Liver (tissue), 9 donors: ENCODE data around the gene SCGB3A1. TPM values are rescaled to one million over a fixed set of nuclear protein-coding genes. Genes with fewer than 3 reads are reported as not detected.

Experiments used
- DNase-seq: peaks from one replicate; pipeline ENCODE4 v3.0.0-alpha.2; 2017; ENCODE audit warnings: low spot score
- H3K27ac ChIP-seq, 2 donors: one replicate each; pipeline ENCODE4 v1.7.0; 2013; ENCODE audit warnings: inconsistent platforms in 2 of 2, low read length in 2 of 2, control low read depth in 1 of 2, low read depth in 1 of 2, mild to moderate bottlenecking in 1 of 2
- H3K27me3 ChIP-seq, 4 donors: one replicate each; pipeline versions ENCODE4 v1.6.1 to v1.7.0; 2013; ENCODE audit warnings: low read length in 3 of 4, inconsistent platforms in 1 of 4, mild to moderate bottlenecking in 1 of 4, moderate library complexity in 1 of 4; ENCODE audit not compliant: control insufficient read depth in 4 of 4, insufficient read depth in 4 of 4
- H3K36me3 ChIP-seq, 4 donors: one replicate each; pipeline versions ENCODE4 v1.6.1 to v1.7.0; 2013; ENCODE audit warnings: low read length in 3 of 4, mild to moderate bottlenecking in 3 of 4, low read depth in 1 of 4, moderate library complexity in 1 of 4; ENCODE audit not compliant: control insufficient read depth in 4 of 4, insufficient read depth in 3 of 4
- H3K4me1 ChIP-seq, 4 donors: one replicate each; pipeline versions ENCODE4 v1.6.1 to v1.7.0; 2013; ENCODE audit warnings: low read length in 3 of 4, mild to moderate bottlenecking in 3 of 4, moderate library complexity in 1 of 4; ENCODE audit not compliant: control insufficient read depth in 4 of 4, insufficient read depth in 4 of 4
- H3K4me3 ChIP-seq, 3 donors: one replicate each; pipeline versions ENCODE4 v1.6.1 to v1.7.0; 2013; ENCODE audit warnings: low read length in 3 of 3, control low read depth in 1 of 3, low read depth in 1 of 3, mild to moderate bottlenecking in 1 of 3
- H3K9ac ChIP-seq, 2 donors: one replicate each; pipeline ENCODE4 v1.7.0; 2013; ENCODE audit warnings: low read length in 2 of 2, mild to moderate bottlenecking in 2 of 2, moderate library complexity in 2 of 2, control low read depth in 1 of 2, low read depth in 1 of 2
- H3K9me3 ChIP-seq, 4 donors: one replicate each; pipeline versions ENCODE4 v1.6.1 to v1.7.0; 2013; ENCODE audit warnings: low read length in 3 of 4; ENCODE audit not compliant: control insufficient read depth in 4 of 4
- EGR1 ChIP-seq, 2 donors: IDR thresholded peaks; 2 replicates each; pipeline ENCODE4 v1.6.1; 2016 to 2018; ENCODE audit warnings: antibody characterized with exemption in 2 of 2, low read depth in 2 of 2
- FOXA1 ChIP-seq: IDR thresholded peaks from 2 replicates; pipeline ENCODE4 v1.6.1; 2016; ENCODE audit warnings: antibody characterized with exemption
- FOXA2 ChIP-seq: IDR thresholded peaks from 2 replicates; pipeline ENCODE4 v1.6.1; 2016; ENCODE audit warnings: antibody characterized with exemption
- GABPA ChIP-seq, 2 donors: IDR thresholded peaks in 1 of 2; conservative IDR thresholded peaks in 1 of 2; 2 replicates each; pipeline ENCODE4 v1.6.1; 2016; ENCODE audit warnings: antibody characterized with exemption in 2 of 2, mild to moderate bottlenecking in 1 of 2, moderate library complexity in 1 of 2
- HNF4A ChIP-seq, 2 donors: conservative IDR thresholded peaks; 2 replicates each; pipeline ENCODE4 v1.6.1; 2016; ENCODE audit warnings: antibody characterized with exemption in 2 of 2, mild to moderate bottlenecking in 2 of 2
- HNF4G ChIP-seq: IDR thresholded peaks from 2 replicates; pipeline ENCODE4 v1.6.1; 2016; ENCODE audit warnings: antibody characterized with exemption
- JUND ChIP-seq, 2 donors: IDR thresholded peaks; 2 replicates each; pipeline ENCODE4 v1.6.1; 2016; ENCODE audit warnings: antibody characterized with exemption in 2 of 2
- NR2F2 ChIP-seq: IDR thresholded peaks from 2 replicates; pipeline ENCODE4 v1.6.1; 2016; ENCODE audit warnings: antibody characterized with exemption
- RAD21 ChIP-seq, 2 donors: IDR thresholded peaks; 2 replicates each; pipeline ENCODE4 v1.6.1; 2016; ENCODE audit warnings: antibody characterized with exemption in 2 of 2, mild to moderate bottlenecking in 2 of 2
- RXRA ChIP-seq, 2 donors: IDR thresholded peaks; 2 replicates each; pipeline ENCODE4 v1.6.1; 2017 to 2018; ENCODE audit warnings: antibody characterized with exemption in 2 of 2, mild to moderate bottlenecking in 1 of 2
- SP1 ChIP-seq: IDR thresholded peaks from 2 replicates; pipeline ENCODE4 v1.6.1; 2018; ENCODE audit warnings: antibody characterized with exemption, mild to moderate bottlenecking
- TAF1 ChIP-seq: conservative IDR thresholded peaks from 2 replicates; pipeline ENCODE4 v1.6.1; 2016; ENCODE audit warnings: antibody characterized with exemption, mild to moderate bottlenecking
- YY1 ChIP-seq: IDR thresholded peaks from 2 replicates; pipeline ENCODE4 v1.6.1; 2016; ENCODE audit warnings: antibody characterized with exemption, mild to moderate bottlenecking
- WGBS: extraction: QIAGEN DNeasy Blood & Tissue Kit; methylation state at CpG from one replicate; pipeline ENCODE4 v1.1.7; 2013; 5-methylcytosine and 5-hydroxymethylcytosine counted together
- polyA plus RNA-seq, 2 donors: library from polyadenylated mRNA; stranded (reverse) in 1 of 2; unstranded in 1 of 2; fragments of 200-250 nt in 1 of 2; fragments of >200 nt in 1 of 2; fragmentation: Nextera tagmentation in 1 of 2; extraction: Ambion mirVana in 1 of 2; gene quantifications; one replicate each; pipeline versions ENCODE4 v1.2.1 to v1.2.3, GENCODE V29; 2013 to 2015
- total RNA-seq, 2 donors: library from RNA; depleted of rRNA; stranded (reverse); fragments of >200 nt; gene quantifications; one replicate each; pipeline ENCODE4 v1.2.3, GENCODE V29; 2014
- TF ChIP-seq, protein P1 (sequence below): IDR thresholded peaks from 2 replicates; pipeline ENCODE4 v1.6.1; 2016; ENCODE audit warnings: antibody characterized with exemption
- TF ChIP-seq, protein P2 (sequence below): fragments of 150-350 bp; IDR thresholded peaks from 2 replicates; pipeline ENCODE4 v1.5.1; 2017; ENCODE audit warnings: improper control_type of control experiment, low read depth, low read length; ENCODE audit not compliant: missing input control
- TF ChIP-seq, protein P3 (sequence below): IDR thresholded peaks from 2 replicates; pipeline ENCODE4 v1.6.1; 2016; ENCODE audit warnings: antibody characterized with exemption
- TF ChIP-seq, protein P4 (sequence below): IDR thresholded peaks from 2 replicates; pipeline ENCODE4 v1.6.1; 2016; ENCODE audit warnings: antibody characterized with exemption
- TF ChIP-seq, protein P5 (sequence below): IDR thresholded peaks from 2 replicates; pipeline ENCODE4 v1.6.1; 2016; ENCODE audit warnings: antibody characterized with exemption, mild to moderate bottlenecking
- donor health status: healthy.
- donor health status: healthy.
- donor health status: healthy.
- donor health status: healthy.
- donor health status: healthy.

SCGB3A1 gene
- total and polyA plus RNA-seq, 4 donors: 1.5 TPM; not detected in 2

DNA sequence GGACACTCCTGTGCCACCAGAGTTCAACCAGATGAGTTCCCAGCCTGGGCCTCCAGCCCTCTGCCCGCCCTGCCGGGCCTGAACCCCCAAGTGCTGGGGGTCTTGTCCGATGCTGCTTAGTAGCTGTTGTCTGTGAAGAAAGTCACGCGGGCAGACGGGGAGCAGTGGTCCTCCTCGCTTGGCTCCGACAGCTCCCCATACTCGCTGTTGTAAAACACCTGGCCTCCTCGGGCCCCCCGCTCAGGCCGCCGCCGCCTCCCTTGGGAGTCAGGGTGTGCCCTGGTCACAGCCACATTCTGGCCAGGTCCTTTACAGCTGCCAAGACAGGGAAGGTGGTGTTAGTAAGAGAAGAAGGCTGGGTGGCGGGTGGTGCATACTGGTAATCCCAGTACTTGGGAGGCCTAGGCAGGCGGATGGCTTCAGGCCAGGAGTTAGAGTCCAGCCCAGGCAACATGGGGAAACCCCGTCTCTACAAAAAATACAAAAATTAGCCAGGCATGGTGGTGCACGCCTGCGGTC is 11.8 kb upstream of the SCGB3A1 start:
- no peaks in the 10 kb centered on the region for H3K9me3 ChIP-seq
- H3K27ac ChIP-seq: no peak overlapping the region
- no peaks in the 10 kb centered on the region for H3K36me3 ChIP-seq
- H3K4me1 ChIP-seq: no peaks in the 10 kb centered on the region
- no peak for DNase-seq
- WGBS: 93% methylated on average over 19 of the region's 19 CpGs
- no peak for TF ChIP-seq HNF4G
- TF ChIP-seq YY1: no peak
- TF ChIP-seq, protein P1, sequence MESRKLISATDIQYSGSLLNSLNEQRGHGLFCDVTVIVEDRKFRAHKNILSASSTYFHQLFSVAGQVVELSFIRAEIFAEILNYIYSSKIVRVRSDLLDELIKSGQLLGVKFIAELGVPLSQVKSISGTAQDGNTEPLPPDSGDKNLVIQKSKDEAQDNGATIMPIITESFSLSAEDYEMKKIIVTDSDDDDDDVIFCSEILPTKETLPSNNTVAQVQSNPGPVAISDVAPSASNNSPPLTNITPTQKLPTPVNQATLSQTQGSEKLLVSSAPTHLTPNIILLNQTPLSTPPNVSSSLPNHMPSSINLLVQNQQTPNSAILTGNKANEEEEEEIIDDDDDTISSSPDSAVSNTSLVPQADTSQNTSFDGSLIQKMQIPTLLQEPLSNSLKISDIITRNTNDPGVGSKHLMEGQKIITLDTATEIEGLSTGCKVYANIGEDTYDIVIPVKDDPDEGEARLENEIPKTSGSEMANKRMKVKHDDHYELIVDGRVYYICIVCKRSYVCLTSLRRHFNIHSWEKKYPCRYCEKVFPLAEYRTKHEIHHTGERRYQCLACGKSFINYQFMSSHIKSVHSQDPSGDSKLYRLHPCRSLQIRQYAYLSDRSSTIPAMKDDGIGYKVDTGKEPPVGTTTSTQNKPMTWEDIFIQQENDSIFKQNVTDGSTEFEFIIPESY: no peak
- TF ChIP-seq SP1: no peak
- no peak for TF ChIP-seq RAD21 (IDR thresholded peaks at IDR 0.05)
- TF ChIP-seq, protein P2, sequence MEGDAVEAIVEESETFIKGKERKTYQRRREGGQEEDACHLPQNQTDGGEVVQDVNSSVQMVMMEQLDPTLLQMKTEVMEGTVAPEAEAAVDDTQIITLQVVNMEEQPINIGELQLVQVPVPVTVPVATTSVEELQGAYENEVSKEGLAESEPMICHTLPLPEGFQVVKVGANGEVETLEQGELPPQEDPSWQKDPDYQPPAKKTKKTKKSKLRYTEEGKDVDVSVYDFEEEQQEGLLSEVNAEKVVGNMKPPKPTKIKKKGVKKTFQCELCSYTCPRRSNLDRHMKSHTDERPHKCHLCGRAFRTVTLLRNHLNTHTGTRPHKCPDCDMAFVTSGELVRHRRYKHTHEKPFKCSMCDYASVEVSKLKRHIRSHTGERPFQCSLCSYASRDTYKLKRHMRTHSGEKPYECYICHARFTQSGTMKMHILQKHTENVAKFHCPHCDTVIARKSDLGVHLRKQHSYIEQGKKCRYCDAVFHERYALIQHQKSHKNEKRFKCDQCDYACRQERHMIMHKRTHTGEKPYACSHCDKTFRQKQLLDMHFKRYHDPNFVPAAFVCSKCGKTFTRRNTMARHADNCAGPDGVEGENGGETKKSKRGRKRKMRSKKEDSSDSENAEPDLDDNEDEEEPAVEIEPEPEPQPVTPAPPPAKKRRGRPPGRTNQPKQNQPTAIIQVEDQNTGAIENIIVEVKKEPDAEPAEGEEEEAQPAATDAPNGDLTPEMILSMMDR: no peak
- TF ChIP-seq RXRA (IDR thresholded peaks at IDR 0.05): no peak
- TF ChIP-seq JUND (IDR thresholded peaks at IDR 0.05): no peak
- TF ChIP-seq EGR1 (IDR thresholded peaks at IDR 0.05; ENCODE audit: low read depth in 2 of 2): no peak
- TF ChIP-seq HNF4A (conservative IDR thresholded peaks at IDR 0.05): no peak
- TF ChIP-seq NR2F2: no peak
- no peak for TF ChIP-seq GABPA (IDR thresholded peaks at IDR 0.05 in 1 of 2, conservative IDR thresholded peaks at IDR 0.05 in 1 of 2)
- TF ChIP-seq, protein P3, sequence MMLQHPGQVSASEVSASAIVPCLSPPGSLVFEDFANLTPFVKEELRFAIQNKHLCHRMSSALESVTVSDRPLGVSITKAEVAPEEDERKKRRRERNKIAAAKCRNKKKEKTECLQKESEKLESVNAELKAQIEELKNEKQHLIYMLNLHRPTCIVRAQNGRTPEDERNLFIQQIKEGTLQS: no peak
- no peak for TF ChIP-seq TAF1
- TF ChIP-seq, protein P4, sequence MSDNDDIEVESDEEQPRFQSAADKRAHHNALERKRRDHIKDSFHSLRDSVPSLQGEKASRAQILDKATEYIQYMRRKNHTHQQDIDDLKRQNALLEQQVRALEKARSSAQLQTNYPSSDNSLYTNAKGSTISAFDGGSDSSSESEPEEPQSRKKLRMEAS: no peak
- TF ChIP-seq FOXA2: no peak
- TF ChIP-seq, protein P5, sequence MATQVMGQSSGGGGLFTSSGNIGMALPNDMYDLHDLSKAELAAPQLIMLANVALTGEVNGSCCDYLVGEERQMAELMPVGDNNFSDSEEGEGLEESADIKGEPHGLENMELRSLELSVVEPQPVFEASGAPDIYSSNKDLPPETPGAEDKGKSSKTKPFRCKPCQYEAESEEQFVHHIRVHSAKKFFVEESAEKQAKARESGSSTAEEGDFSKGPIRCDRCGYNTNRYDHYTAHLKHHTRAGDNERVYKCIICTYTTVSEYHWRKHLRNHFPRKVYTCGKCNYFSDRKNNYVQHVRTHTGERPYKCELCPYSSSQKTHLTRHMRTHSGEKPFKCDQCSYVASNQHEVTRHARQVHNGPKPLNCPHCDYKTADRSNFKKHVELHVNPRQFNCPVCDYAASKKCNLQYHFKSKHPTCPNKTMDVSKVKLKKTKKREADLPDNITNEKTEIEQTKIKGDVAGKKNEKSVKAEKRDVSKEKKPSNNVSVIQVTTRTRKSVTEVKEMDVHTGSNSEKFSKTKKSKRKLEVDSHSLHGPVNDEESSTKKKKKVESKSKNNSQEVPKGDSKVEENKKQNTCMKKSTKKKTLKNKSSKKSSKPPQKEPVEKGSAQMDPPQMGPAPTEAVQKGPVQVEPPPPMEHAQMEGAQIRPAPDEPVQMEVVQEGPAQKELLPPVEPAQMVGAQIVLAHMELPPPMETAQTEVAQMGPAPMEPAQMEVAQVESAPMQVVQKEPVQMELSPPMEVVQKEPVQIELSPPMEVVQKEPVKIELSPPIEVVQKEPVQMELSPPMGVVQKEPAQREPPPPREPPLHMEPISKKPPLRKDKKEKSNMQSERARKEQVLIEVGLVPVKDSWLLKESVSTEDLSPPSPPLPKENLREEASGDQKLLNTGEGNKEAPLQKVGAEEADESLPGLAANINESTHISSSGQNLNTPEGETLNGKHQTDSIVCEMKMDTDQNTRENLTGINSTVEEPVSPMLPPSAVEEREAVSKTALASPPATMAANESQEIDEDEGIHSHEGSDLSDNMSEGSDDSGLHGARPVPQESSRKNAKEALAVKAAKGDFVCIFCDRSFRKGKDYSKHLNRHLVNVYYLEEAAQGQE: no peak
- no peak for TF ChIP-seq FOXA1
- H3K9ac ChIP-seq: no peak overlapping the region
- H3K27me3 ChIP-seq: no peaks in the 10 kb centered on the region
- no peak overlapping the region for H3K4me3 ChIP-seq
